ENCODE data around the gene RNF150.

- TF ChIP-seq CTCF (IDR thresholded peaks at IDR 0.05) (no peak), POLR2A (IDR thresholded peaks at IDR 0.05) (no peak)
Observed at GRCh38 chr4:141078871-141079270, 54.4 kb downstream of the RNF150 start.

All from thyroid gland (tissue), 4 donors.